Activated T-cell treated with anti-CD3 and anti-CD28 coated beads for 48 hours (primary cell): ENCODE measurements around the gene PAPPA2.
"Not testable (repeated sequence)": the region's sequence is repeated elsewhere in the genome, so short reads cannot be mapped to it uniquely, and the experiment has no call there.

Experiments
- DNase-seq: peaks from one replicate; pipeline ENCODE4 v3.0.0-alpha.2; 2020; ENCODE audit warnings: low read depth

The PAPPA2 gene

GRCh38 chr1:176462674-176463378 lies at the start of gene PAPPA2:
Gene PAPPA2, plus strand, starts transcription at chr1:176463175. Its CDS starts 93,148 bp downstream, at chr1:176556323.
- no peak for DNase-seq

GRCh38 chr1:176416777-176417176 lies 46.2 kb upstream of the PAPPA2 start:
- DNase-seq: no peak

- not testable (repeated sequence) for DNase-seq
These were observed 43.4 kb upstream of the PAPPA2 start for GRCh38 chr1:176419608-176420007.

GRCh38 chr1:176434234-176434633 lies 28.7 kb upstream of the PAPPA2 start:
- no peak for DNase-seq

GRCh38 chr1:176436251-176436650 lies 26.7 kb upstream of the PAPPA2 start:
- DNase-seq: no peak

- DNase-seq: no peak
These were observed 22.8 kb upstream of the PAPPA2 start for GRCh38 chr1:176440176-176440575.

GRCh38 chr1:176444286-176444685 lies 18.7 kb upstream of the PAPPA2 start:
- no peak for DNase-seq

GRCh38 chr1:176445402-176445801 lies 17.6 kb upstream of the PAPPA2 start:
- DNase-seq: no peak

- DNase-seq: no peak
These were observed 14.6 kb upstream of the PAPPA2 start for GRCh38 chr1:176448340-176448739.

- no peak for DNase-seq
These were observed 12.4 kb upstream of the PAPPA2 start for GRCh38 chr1:176450526-176450925.

GRCh38 chr1:176451741-176452140 lies 11.2 kb upstream of the PAPPA2 start:
- DNase-seq: not testable (repeated sequence)

- no peak for DNase-seq
These were observed 6.2 kb upstream of the PAPPA2 start for GRCh38 chr1:176456795-176457194.

GRCh38 chr1:176460544-176461336 lies 2.2 kb upstream of the PAPPA2 start:
- no peak for DNase-seq

- no peak for DNase-seq
These were observed 1.4 kb upstream of the PAPPA2 start for GRCh38 chr1:176461576-176461975.

GRCh38 chr1:176466514-176466913 lies 3.5 kb downstream of the PAPPA2 start:
- DNase-seq: no peak

GRCh38 chr1:176469450-176470010 lies 6.6 kb downstream of the PAPPA2 start:
- no peak for DNase-seq

- no peak for DNase-seq
These were observed 8.6 kb downstream of the PAPPA2 start for GRCh38 chr1:176471338-176472121.

GRCh38 chr1:176479971-176480370 lies 17.0 kb downstream of the PAPPA2 start:
- no peak for DNase-seq

- no peak for DNase-seq
These were observed 17.8 kb downstream of the PAPPA2 start for GRCh38 chr1:176480750-176481149.

GRCh38 chr1:176485083-176485482 lies 22.1 kb downstream of the PAPPA2 start:
- DNase-seq: no peak

GRCh38 chr1:176494436-176494835 lies 31.5 kb downstream of the PAPPA2 start:
- no peak for DNase-seq

GRCh38 chr1:176499671-176500070 lies 36.7 kb downstream of the PAPPA2 start:
- DNase-seq: no peak
